H9 (cell line): ENCODE results near the gene FSIP1. TPM values are rescaled to one million over a fixed set of nuclear protein-coding genes. Genes with fewer than 3 reads are reported as not detected.

Experiments
- DNase-seq: peaks from one replicate; pipeline ENCODE4 v3.0.0-alpha.2; 2017
- H2AFZ ChIP-seq: one replicate; pipeline ENCODE4 v1.6.1; 2013; ENCODE audit warnings: mild to moderate bottlenecking, low read length, control low read depth, moderate library complexity
- H2AK5ac ChIP-seq: 2 replicates; pipeline ENCODE4 v1.6.1; 2013; ENCODE audit warnings: low read length, control low read depth, mixed read lengths; ENCODE audit not compliant: insufficient read length
- H2BK120ac ChIP-seq: one replicate; pipeline ENCODE4 v1.6.1; 2013; ENCODE audit warnings: low read depth, mild to moderate bottlenecking, low read length, control low read depth, inconsistent platforms; ENCODE audit not compliant: poor library complexity, severe bottlenecking
- H2BK12ac ChIP-seq: 2 replicates; pipeline ENCODE4 v1.6.1; 2013; ENCODE audit warnings: low read length, control low read depth, mixed read lengths, low read depth; ENCODE audit not compliant: insufficient read length
- H2BK15ac ChIP-seq: 2 replicates; pipeline ENCODE4 v1.6.1; 2013; ENCODE audit warnings: low read depth, low read length, control low read depth
- H2BK20ac ChIP-seq: one replicate; pipeline ENCODE4 v1.6.1; 2013; ENCODE audit warnings: low read depth, mild to moderate bottlenecking, low read length, control low read depth, inconsistent platforms; ENCODE audit not compliant: poor library complexity, severe bottlenecking
- H2BK5ac ChIP-seq: 2 replicates; pipeline ENCODE4 v1.6.1; 2013; ENCODE audit warnings: low read length, control low read depth, mixed read lengths; ENCODE audit not compliant: insufficient read length
- H3K14ac ChIP-seq: 2 replicates; pipeline ENCODE4 v1.6.1; 2013; ENCODE audit warnings: low read length, control low read depth; ENCODE audit not compliant: insufficient read depth
- H3K18ac ChIP-seq: 2 replicates; pipeline ENCODE4 v1.6.1; 2013; ENCODE audit warnings: low read depth, mild to moderate bottlenecking, mixed read lengths, low read length, control low read depth; ENCODE audit not compliant: insufficient read length
- H3K23ac ChIP-seq: 2 replicates; pipeline ENCODE4 v1.6.1; 2013; ENCODE audit warnings: low read length, control low read depth, mixed read lengths, low read depth; ENCODE audit not compliant: insufficient read length
- H3K23me2 ChIP-seq: 2 replicates; pipeline ENCODE4 v1.6.1; 2013; ENCODE audit warnings: low read depth, mild to moderate bottlenecking, mixed read lengths, low read length, control low read depth; ENCODE audit not compliant: insufficient read length, poor library complexity, severe bottlenecking
- H3K27ac ChIP-seq: 2 replicates; pipeline ENCODE4 v1.5.1; 2013; ENCODE audit warnings: low read length, control low read depth, mixed read lengths, low read depth; ENCODE audit not compliant: insufficient read length
- H3K27me3 ChIP-seq: 2 replicates; pipeline ENCODE4 v1.6.1; 2013; ENCODE audit warnings: low read length, control low read depth, inconsistent platforms; ENCODE audit not compliant: insufficient read depth
- H3K4ac ChIP-seq: 2 replicates; pipeline ENCODE4 v1.6.1; 2013; ENCODE audit warnings: low read depth, mild to moderate bottlenecking, control low read depth, inconsistent platforms, low read length, moderate library complexity
- H3K4me1 ChIP-seq: 2 replicates; pipeline ENCODE4 v1.6.1; 2013; ENCODE audit warnings: low read length, control low read depth, inconsistent platforms; ENCODE audit not compliant: insufficient read depth
- H3K4me2 ChIP-seq: 2 replicates; pipeline ENCODE4 v1.6.1; 2013; ENCODE audit warnings: low read length, control low read depth, mixed read lengths; ENCODE audit not compliant: insufficient read length, insufficient read depth
- H3K56ac ChIP-seq: 2 replicates; pipeline ENCODE4 v1.6.1; 2013; ENCODE audit warnings: low read depth, mild to moderate bottlenecking, mixed read lengths, low read length, control low read depth; ENCODE audit not compliant: insufficient read length
- H3K79me1 ChIP-seq: 2 replicates; pipeline ENCODE4 v1.6.1; 2013; ENCODE audit warnings: low read depth, mild to moderate bottlenecking, moderate library complexity, low read length, control low read depth, inconsistent platforms; ENCODE audit not compliant: insufficient read depth, poor library complexity, severe bottlenecking
- H3K79me2 ChIP-seq: 2 replicates; pipeline ENCODE4 v1.6.1; 2013; ENCODE audit warnings: low read length, control low read depth, inconsistent platforms; ENCODE audit not compliant: insufficient read depth
- H3K9ac ChIP-seq: 2 replicates; pipeline ENCODE4 v1.6.1; 2013; ENCODE audit warnings: low read length, control low read depth, mixed read lengths; ENCODE audit not compliant: insufficient read length; ENCODE audit errors: extremely low read depth
- H3K9me3 ChIP-seq: one replicate; pipeline ENCODE4 v1.6.1; 2013; ENCODE audit warnings: low read depth, low read length, inconsistent platforms; ENCODE audit not compliant: control insufficient read depth
- H3T11ph ChIP-seq: one replicate; pipeline ENCODE4 v1.6.1; 2013; ENCODE audit warnings: mild to moderate bottlenecking, low read length, control low read depth, inconsistent platforms
- H4K20me1 ChIP-seq: one replicate; pipeline ENCODE4 v1.6.1; 2013; ENCODE audit not compliant: control insufficient read depth, insufficient read length, insufficient read depth
- H4K5ac ChIP-seq: 2 replicates; pipeline ENCODE4 v1.6.1; 2013; ENCODE audit warnings: low read depth, mild to moderate bottlenecking, mixed read lengths, low read length, control low read depth; ENCODE audit not compliant: insufficient read length
- H4K8ac ChIP-seq: replicated peaks from 2 replicates; pipeline ENCODE4 v1.6.1; 2013; ENCODE audit warnings: low read length, control low read depth, mixed read lengths, low read depth; ENCODE audit not compliant: insufficient read length
- H4K91ac ChIP-seq: 2 replicates; pipeline ENCODE4 v1.6.1; 2013; ENCODE audit warnings: low read depth, mild to moderate bottlenecking, moderate library complexity, mixed read lengths, low read length, control low read depth; ENCODE audit not compliant: insufficient read length
- H3K27ac Mint-ChIP-seq, 3 experiments: 2 replicates in 2 of 3; 3 replicates in 1 of 3; pipeline ENCODE4 v1.8.0; 2020 to 2021; ENCODE audit warnings: mixed read lengths in 3 of 3, mild to moderate bottlenecking in 1 of 3, moderate library complexity in 1 of 3
- H3K27me3 Mint-ChIP-seq: 2 replicates; pipeline ENCODE4 v1.8.0; 2021; ENCODE audit warnings: low read depth, mild to moderate bottlenecking, moderate library complexity, mixed read lengths
- H3K36me3 Mint-ChIP-seq, 3 experiments: 2 replicates in 2 of 3; 3 replicates in 1 of 3; pipeline ENCODE4 v1.8.0; 2020 to 2021; ENCODE audit warnings: low read depth in 3 of 3, mixed read lengths in 3 of 3; ENCODE audit not compliant: insufficient read depth in 1 of 3
- H3K4me1 Mint-ChIP-seq, 2 experiments: 2 replicates each; pipeline ENCODE4 v1.8.0; 2020; ENCODE audit warnings: mixed read lengths in 2 of 2
- H3K4me3 Mint-ChIP-seq, 2 experiments: 2 replicates in 1 of 2; 3 replicates in 1 of 2; pipeline ENCODE4 v1.8.0; 2020 to 2021; ENCODE audit warnings: mild to moderate bottlenecking in 2 of 2, mixed read lengths in 2 of 2, moderate library complexity in 1 of 2
- H3K9me3 Mint-ChIP-seq, 2 experiments: 2 replicates in 1 of 2; 3 replicates in 1 of 2; pipeline ENCODE4 v1.8.0; 2020; ENCODE audit warnings: mild to moderate bottlenecking in 2 of 2, mixed read lengths in 2 of 2, moderate library complexity in 1 of 2
- WGBS: extraction: QIAGEN DNeasy Blood & Tissue Kit; methylation state at CpG from one replicate; pipeline ENCODE4 v1.1.7; 2013; ENCODE audit warnings: missing lambda C conversion rate, low lambda C conversion rate, mixed read lengths; ENCODE audit not compliant: insufficient read length; ENCODE audit errors: extremely low coverage; 5-methylcytosine and 5-hydroxymethylcytosine counted together
- total RNA-seq: library from RNA; stranded (reverse); gene quantifications from 2 replicates; pipeline ENCODE4 v1.2.1, GENCODE V29; 2021
- TF ChIP-seq, protein P1 (sequence below): fragments of 200-600 bp; sonication (generic); conservative IDR thresholded peaks from 3 replicates; pipeline ENCODE4 v1.8.0; 2021; ENCODE audit warnings: antibody characterized with exemption, mild to moderate bottlenecking

Gene FSIP1
- total RNA-seq, 1 experiment from 2014 or later: 0.96 TPM

DNA sequence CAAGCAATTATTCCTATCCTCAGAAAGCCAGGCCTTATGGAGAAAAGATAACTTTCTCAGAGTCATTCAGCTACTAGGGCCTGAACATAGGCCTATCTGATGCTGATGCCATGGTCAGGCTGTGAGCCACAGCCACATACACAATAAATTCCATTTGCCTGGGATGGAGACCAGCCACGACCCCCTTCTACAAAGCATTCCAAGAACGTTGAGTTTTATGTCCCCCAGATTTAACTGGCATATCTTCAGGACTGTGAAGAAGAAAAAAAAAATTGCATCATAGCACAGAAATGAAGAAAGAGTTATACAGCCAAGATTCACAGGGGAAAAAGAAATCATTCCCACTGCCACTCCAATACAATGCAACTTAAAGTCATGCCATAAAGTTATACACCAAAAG lies 101.8 kb downstream of the FSIP1 start:
- H3T11ph ChIP-seq: no peak overlapping the region
- H3K4me1 ChIP-seq: no peaks in the 10 kb centered on the region
- H4K8ac ChIP-seq: no peak overlapping the region
- no peak overlapping the region for H3K14ac ChIP-seq
- peaks cover 0 to 6% of the 10 kb centered on the region in 2 experiments; a peak in 1 of 4 replicates for H3K4me1 Mint-ChIP-seq
- H3K79me2 ChIP-seq: no peaks in the 10 kb centered on the region
- H3K9me3 Mint-ChIP-seq: no peaks in the 10 kb centered on the region
- no peak overlapping the region for H2BK5ac ChIP-seq
- no peak overlapping the region for H3K27ac ChIP-seq
- no peak overlapping the region for H3K4me2 ChIP-seq
- H4K91ac ChIP-seq: no peak overlapping the region
- no peak overlapping the region for H2BK20ac ChIP-seq
- H3K4ac ChIP-seq: no peak overlapping the region
- no peak overlapping the region for H2BK12ac ChIP-seq
- WGBS: no CpG with 5 or more reads among the region's 2 CpGs
- H3K27me3 Mint-ChIP-seq: no peaks in the 10 kb centered on the region
- no peak overlapping the region for H2BK120ac ChIP-seq
- DNase-seq: no peak
- TF ChIP-seq, protein P1, sequence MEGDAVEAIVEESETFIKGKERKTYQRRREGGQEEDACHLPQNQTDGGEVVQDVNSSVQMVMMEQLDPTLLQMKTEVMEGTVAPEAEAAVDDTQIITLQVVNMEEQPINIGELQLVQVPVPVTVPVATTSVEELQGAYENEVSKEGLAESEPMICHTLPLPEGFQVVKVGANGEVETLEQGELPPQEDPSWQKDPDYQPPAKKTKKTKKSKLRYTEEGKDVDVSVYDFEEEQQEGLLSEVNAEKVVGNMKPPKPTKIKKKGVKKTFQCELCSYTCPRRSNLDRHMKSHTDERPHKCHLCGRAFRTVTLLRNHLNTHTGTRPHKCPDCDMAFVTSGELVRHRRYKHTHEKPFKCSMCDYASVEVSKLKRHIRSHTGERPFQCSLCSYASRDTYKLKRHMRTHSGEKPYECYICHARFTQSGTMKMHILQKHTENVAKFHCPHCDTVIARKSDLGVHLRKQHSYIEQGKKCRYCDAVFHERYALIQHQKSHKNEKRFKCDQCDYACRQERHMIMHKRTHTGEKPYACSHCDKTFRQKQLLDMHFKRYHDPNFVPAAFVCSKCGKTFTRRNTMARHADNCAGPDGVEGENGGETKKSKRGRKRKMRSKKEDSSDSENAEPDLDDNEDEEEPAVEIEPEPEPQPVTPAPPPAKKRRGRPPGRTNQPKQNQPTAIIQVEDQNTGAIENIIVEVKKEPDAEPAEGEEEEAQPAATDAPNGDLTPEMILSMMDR: no peak
- no peaks in the 10 kb centered on the region for H3K9me3 ChIP-seq
- no peak overlapping the region for H3K23ac ChIP-seq
- no peak overlapping the region for H3K56ac ChIP-seq
- H3K27ac Mint-ChIP-seq: no peak overlapping the region
- no peak overlapping the region for H3K9ac ChIP-seq
- no peak overlapping the region for H2AK5ac ChIP-seq
- H4K5ac ChIP-seq: no peak overlapping the region
- H3K79me1 ChIP-seq: no peaks in the 10 kb centered on the region
- H3K4me3 Mint-ChIP-seq: no peak overlapping the region
- H3K23me2 ChIP-seq: no peaks in the 10 kb centered on the region
- no peaks in the 10 kb centered on the region for H3K27me3 ChIP-seq
- H2BK15ac ChIP-seq: no peak overlapping the region
- no peak overlapping the region for H3K18ac ChIP-seq
- H4K20me1 ChIP-seq: no peaks in the 10 kb centered on the region
- H3K36me3 Mint-ChIP-seq: no peaks in the 10 kb centered on the region
- H2AFZ ChIP-seq: no peak overlapping the region
